T47D (cell line): ENCODE measurements around the gene MAP1LC3B2.
A peak's percentile ranks its signal among the peaks of the same experiment; 100 is the strongest.
"Not testable (repeated sequence)": the region's sequence is repeated elsewhere in the genome, so short reads cannot be mapped to it uniquely, and the experiment has no call there.

ENCODE experiments used
- DNase-seq, 2 experiments: peaks; one replicate each; pipeline versions ENCODE4 v3.0.0 to v3.0.0-alpha.2; 2011 to 2012; ENCODE audit warnings: low read depth in 1 of 2, low spot score in 1 of 2
- JUND ChIP-seq: IDR thresholded peaks from 2 replicates; pipeline ENCODE4 v1.6.1; 2012; ENCODE audit warnings: low read depth
- in situ Hi-C: cut with HindIII; loops from 2 replicates; pipeline ENCODE4 v1.10.0; 2016; ENCODE audit warnings: low sequenced_read_pairs, low pct_unique_long_range_greater_than_20kb

MAP1LC3B2 gene

DNA sequence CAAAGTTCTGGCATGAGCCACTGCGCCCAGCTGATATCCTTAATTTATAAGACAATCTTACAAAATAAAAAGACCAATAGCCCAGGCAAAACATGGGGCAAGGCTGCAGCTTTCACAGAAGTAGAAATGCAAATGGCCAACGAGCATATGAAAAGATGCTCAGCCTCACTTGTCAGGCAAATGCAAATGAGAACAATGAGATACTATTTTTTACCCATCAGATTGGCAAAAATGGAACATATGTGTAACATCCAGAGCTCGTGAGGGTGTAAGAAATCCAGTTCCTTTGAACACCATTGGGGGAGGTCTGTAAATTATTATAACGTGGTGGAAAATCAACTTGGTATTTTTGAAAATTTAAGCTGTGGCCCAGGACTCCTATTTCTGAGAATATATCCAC lies 14.6 kb downstream of the MAP1LC3B2 start:
- DNase-seq = no peak
- no peak for TF ChIP-seq JUND
- in situ Hi-C loops = no loop called here

GRCh38 chr12:116575754-116576153 lies 16.6 kb downstream of the MAP1LC3B2 start:
- in situ Hi-C loops, DNase-seq: not testable (repeated sequence)

DNA sequence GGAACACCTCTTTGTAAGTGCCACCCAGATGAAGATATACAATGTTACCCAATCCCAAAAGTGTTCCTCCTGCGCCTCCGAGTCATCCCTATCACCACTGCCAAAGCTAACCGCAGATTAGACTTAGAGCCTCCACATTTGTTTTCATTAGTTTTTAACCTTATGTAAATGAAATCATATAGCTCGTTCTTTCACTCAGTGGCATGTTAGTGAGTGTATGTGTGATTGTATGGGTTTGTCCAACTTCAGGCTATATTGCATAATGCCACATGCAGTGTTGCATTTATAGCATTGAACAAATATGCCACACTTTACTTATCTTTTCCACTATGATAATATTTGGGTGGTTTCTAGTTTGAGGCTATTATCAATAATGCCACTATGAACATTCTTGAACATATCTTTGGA lies 18.0 kb downstream of the MAP1LC3B2 start:
- in situ Hi-C loops = no loop called here
- no peak for TF ChIP-seq JUND

GRCh38 chr12:116578051-116578450 lies 18.9 kb downstream of the MAP1LC3B2 start:
- in situ Hi-C loops = no loop called here
- DNase-seq = no peak
- TF ChIP-seq JUND = no peak

More for the DNA sequence above, 18.0 kb downstream of the MAP1LC3B2 start:
- DNase-seq = no peak

DNA sequence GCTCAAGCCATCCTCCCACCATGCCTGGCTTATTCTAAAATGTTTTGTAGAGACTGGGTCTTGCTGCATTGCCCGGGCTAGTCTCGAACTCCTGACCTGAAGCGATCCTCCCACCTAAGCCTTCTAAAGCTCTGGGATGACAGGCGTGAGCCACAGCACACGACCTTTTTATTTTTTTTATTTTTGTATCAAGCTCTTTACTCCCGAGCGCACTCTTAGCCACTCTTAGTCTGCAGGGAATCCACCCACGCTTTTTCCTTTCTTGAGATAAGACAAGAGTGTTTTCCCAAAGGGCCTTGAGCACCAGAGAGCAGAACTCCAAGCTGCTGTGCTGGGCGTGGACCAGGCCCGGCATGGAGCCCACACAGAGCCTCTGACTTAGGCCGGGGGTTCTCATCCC lies 23.4 kb downstream of the MAP1LC3B2 start:
- no peak for DNase-seq
- TF ChIP-seq JUND = no peak
- in situ Hi-C loops = no loop called here

GRCh38 chr12:116583129-116583694 lies 24.0 kb downstream of the MAP1LC3B2 start:
- no peak for DNase-seq
- in situ Hi-C loops = no loop called here

GRCh38 chr12:116587270-116587669 lies 28.1 kb downstream of the MAP1LC3B2 start:
- in situ Hi-C loops = no loop called here
- no peak for TF ChIP-seq JUND
- DNase-seq = no peak

More at GRCh38 chr12:116583129-116583694, 24.0 kb downstream of the MAP1LC3B2 start:
- no peak for TF ChIP-seq JUND

DNA sequence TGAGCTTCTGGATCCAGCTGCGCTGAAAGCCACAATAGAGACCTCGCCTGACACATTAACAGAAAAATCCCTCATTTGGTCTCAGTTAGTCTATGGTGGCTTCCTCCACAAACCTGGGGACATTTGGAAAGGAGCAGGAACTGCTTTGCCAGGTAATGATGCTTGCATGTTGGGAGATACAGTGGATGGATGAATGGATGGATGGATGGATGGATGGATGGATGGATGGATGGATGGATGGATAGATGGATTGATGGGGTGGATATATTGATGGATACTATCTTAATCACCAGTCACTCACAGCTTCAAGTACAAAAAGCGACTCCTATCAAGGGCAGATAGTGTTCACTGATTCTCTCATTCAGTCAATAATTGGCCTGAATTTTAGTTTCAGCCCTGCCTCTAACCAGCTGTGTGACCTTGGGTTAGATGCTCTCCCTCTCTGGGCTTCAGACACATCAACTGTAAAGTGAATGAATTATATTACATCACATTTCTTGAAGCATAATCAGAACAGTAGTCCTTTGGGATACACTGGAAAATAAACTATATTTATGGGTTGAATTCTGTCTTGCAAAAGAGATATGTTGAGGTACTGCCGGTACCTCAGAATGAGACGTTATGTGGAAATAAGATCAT lies 29.3 kb downstream of the MAP1LC3B2 start:
- in situ Hi-C loops = no loop called here
- no peak for TF ChIP-seq JUND
- no peak for DNase-seq

GRCh38 chr12:116589581-116589980 lies 30.4 kb downstream of the MAP1LC3B2 start:
- no peak for TF ChIP-seq JUND
- in situ Hi-C loops = no loop called here
- DNase-seq = no peak

DNA sequence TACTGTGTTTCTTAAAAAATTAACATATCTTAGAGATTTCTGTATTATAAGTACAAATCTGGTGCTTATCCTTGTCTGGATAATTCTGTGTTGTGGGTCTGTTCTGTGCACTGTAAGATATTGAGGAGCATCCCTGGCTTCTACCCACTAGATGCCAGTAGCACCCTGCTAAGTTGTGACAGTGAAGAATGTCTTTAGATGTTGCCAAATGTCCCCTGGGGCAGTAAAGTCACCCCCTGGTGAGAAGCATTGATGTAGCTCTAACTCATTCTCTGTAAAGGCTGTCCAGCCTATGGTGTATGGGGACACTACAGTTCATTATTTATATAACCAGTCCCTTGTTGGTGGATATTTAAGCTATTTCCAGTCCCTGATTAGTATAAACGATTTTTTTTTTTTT lies 31.4 kb downstream of the MAP1LC3B2 start:
- peak in 1 of 2 experiments; percentile 76 for DNase-seq
- in situ Hi-C loops = no loop called here
- no peak for TF ChIP-seq JUND

DNA sequence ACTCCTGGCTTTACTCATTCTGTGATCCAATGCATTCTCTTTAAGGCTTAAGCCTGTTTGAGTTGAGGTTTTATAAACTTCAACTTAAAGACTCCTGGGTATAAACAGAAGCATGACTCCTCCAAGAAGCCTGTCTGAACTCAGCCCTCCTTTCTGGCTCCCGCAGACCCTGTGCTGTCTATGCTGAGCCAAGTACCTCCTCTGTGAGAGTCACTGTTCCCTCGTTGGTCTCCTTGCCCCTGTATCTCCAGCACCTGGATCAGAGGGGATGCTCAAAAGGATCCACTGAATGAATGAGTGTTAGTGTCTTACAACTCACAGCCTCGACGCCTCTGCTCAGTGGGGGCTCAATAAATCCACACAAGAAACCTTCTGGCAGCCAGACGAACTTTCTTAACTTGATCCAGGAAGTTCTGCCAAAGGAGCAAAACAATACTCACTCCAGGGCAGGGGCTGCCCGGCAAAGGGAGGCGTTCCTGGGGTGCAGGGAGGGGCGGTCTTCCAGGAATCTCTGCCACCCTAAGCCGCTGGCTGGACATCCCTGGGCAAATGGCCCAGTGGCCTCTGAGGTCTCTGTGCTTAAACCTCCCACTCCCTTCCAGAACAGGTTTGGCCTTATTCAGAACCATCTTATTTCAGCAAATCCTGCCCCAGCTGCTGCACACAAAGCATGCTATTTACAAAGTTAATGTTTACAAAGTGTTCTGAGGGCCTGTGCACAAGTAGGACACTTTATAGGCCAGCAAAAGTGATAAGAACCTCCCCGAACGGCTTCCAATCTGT lies 32.9 kb downstream of the MAP1LC3B2 start:
- in situ Hi-C loops = no loop called here
- DNase-seq = no peak
- TF ChIP-seq JUND = no peak

GRCh38 chr12:116592731-116593130 lies 33.5 kb downstream of the MAP1LC3B2 start:
- no peak for DNase-seq
- in situ Hi-C loops = no loop called here
- TF ChIP-seq JUND = no peak
